AG09319 (cell line): ENCODE data around the gene SERTAD1.

Experiments used
- DNase-seq: peaks from one replicate; pipeline ENCODE4 v3.0.0-alpha.2; 2010; ENCODE audit warnings: low read depth; ENCODE audit errors: extremely low read depth
- CTCF ChIP-seq: IDR thresholded peaks from 2 replicates; pipeline ENCODE4 v1.5.1; 2011; ENCODE audit warnings: low read depth, mild to moderate bottlenecking, inconsistent platforms, low read length, moderate library complexity

SERTAD1 gene

GRCh38 chr19:40387155-40387554 lies 38.6 kb downstream of the SERTAD1 start:
- DNase-seq, result no peak
- no peak for TF ChIP-seq CTCF

- no peak for DNase-seq
- TF ChIP-seq CTCF, result no peak
Observed at GRCh38 chr19:40383668-40384248, 42.0 kb downstream of the SERTAD1 start.

- no peak for TF ChIP-seq CTCF
- no peak for DNase-seq
Observed at GRCh38 chr19:40381321-40381720, 44.5 kb downstream of the SERTAD1 start.

- DNase-seq, result no peak
- TF ChIP-seq CTCF, result no peak
Observed at GRCh38 chr19:40380199-40381037, 45.4 kb downstream of the SERTAD1 start.

- DNase-seq, result no peak
- TF ChIP-seq CTCF, result no peak
Observed at GRCh38 chr19:40379446-40380198, 46.2 kb downstream of the SERTAD1 start.

GRCh38 chr19:40378509-40378908 lies 47.3 kb downstream of the SERTAD1 start:
- TF ChIP-seq CTCF, result no peak
- no peak for DNase-seq
